ENCODE measurements around the gene GRAMD1A.

GRAMD1A gene

DNA sequence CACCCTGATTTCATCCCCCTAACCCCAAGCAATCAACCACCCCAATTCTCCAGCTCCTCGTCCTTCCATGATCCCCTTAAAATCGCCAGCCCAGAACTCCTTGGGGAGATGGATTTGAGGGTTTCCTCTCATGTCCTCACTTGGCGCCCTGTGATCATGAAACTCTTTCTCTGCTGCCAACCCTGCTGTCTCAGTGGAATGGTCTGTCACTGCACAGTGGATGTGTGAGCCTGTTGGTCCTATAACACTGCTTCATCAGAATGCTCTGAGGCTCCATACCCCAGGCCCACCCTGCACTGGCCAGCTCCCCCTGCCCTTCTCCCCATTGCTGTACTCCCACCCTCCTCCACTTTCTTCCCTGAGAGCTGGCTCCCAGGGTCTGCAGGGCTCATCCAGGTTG is 23.5 kb upstream of the GRAMD1A start (continued):
- TF ChIP-seq ZNF280D (tag by site-specific recombination; IDR thresholded peaks at IDR 0.05) (0 out of 2 replicates have a peak, but pooled peaks have one; percentile 88), SETDB1 (IDR thresholded peaks at IDR 0.05; ENCODE audit: insufficient read length, low read length) (peak; percentile 83), ZNF76 (tag by site-specific recombination; IDR thresholded peaks at IDR 0.05; ENCODE audit: borderline replicate concordance, low read depth) (no peak)

DNA sequence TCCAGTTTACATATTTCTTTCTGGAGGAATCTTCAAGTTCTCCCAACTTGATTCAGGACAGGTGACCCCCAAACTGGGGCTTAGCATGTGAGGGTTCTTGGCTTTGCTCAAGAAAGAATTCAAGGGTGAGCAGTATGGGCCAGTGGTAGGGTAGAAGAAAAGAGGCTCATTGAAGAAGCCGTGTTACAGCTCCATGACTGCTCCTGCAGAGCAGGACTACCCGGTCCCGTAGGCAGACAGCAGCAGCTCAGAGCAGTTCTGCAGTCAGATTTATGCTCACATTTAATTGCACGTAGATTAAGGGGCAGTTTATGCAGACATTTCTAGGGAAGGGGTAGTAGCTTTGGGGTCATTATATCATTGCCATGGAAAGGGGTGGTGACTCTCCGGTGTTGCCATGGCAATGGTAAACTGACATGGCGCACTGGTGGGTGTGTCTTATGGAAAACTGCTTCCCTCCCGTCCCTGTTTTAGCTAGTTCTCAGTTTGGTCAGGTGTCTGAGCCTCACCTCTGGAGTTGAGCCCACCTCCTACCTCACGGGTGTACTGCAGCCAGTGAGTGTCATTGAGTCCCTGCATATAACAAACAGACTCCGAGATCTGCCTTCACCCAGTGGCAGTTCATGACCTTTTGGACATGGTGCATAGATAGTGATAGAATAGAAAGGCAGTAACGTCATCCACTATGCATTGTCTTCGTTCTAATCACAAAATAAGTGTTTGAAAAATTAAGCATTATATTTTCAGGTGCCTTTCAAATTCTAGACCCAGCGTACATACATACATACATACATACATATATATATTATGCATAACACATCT is 20.1 kb upstream of the GRAMD1A start:
- Histone ChIP-seq H3K36me3 (ENCODE audit: control insufficient read depth in 2 of 2, insufficient read depth in 1 of 2, low read length in 2 of 2) (no peaks in the 10 kb centered on the region), H3K4me1 (ENCODE audit: control insufficient read depth, insufficient read depth, low read length) (no peaks in the 10 kb centered on the region), H3K9me3 (ENCODE audit: control insufficient read depth, insufficient read depth, low read depth, low read length) (peaks cover 3% of the 10 kb centered on the region; the same call in 1 of the 2 replicates), H3K27ac (ENCODE audit: extremely low read depth, low read depth, low read length) (no peak overlapping the region), H3K4me3 (ENCODE audit: low read depth, low read length) (no peak overlapping the region)
- CTCF ChIA-PET: interaction anchor here (0.7 to 3.1 kb wide), 4 partner anchors 28 to 1836 kb away, joined by 3 to 12 read pairs (median 3); no protein-coding TSS in a partner anchor
- POLR2A ChIA-PET: no interaction called here
- TF ChIP-seq ZNF449 (tag by site-specific recombination; IDR thresholded peaks at IDR 0.05): no peak
- TF ChIP-seq, protein P1, sequence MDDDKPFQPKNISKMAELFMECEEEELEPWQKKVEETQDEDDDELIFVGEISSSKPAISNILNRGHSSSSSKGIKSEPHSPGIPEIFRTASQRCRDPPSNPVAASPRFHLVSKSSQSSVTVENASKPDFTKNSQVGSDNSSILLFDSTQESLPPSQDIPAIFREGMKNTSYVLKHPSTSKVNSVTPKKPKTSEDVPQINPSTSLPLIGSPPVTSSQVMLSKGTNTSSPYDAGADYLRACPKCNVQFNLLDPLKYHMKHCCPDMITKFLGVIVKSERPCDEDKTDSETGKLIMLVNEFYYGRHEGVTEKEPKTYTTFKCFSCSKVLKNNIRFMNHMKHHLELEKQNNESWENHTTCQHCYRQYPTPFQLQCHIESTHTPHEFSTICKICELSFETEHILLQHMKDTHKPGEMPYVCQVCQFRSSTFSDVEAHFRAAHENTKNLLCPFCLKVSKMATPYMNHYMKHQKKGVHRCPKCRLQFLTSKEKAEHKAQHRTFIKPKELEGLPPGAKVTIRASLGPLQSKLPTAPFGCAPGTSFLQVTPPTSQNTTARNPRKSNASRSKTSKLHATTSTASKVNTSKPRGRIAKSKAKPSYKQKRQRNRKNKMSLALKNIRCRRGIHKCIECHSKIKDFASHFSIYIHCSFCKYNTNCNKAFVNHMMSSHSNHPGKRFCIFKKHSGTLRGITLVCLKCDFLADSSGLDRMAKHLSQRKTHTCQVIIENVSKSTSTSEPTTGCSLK (tag by site-specific recombination; IDR thresholded peaks at IDR 0.05): no peak
- peak; percentile 24; the same call in 1 of the 2 replicates for TF ChIP-seq KLF9 (tag by site-specific recombination; IDR thresholded peaks at IDR 0.05; ENCODE audit: low read depth)
- no peak for TF ChIP-seq OVOL3 (tag by site-specific recombination; IDR thresholded peaks at IDR 0.05)

DNA sequence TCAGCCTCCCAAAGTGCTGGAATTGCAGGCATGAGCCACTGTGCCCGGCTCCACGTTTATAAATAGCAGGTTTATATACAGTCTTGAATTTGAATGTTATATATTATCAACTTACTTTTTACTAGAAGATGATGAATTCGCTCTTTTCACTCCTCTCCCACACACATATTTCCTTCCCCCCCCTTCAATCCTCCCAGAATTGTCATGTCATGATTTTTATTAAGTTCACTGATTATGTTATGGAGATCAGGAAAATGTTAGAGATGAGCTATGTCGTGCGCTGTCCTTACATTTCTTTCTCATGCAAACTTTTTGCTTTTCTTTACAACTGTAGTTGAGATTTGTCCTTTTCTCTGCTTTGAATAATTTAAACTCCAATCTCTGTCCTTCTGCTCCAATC is 17.8 kb upstream of the GRAMD1A start:
- no peaks in the 10 kb centered on the region for H3K4me1 ChIP-seq (ENCODE audit: control insufficient read depth, insufficient read depth, low read length)
- H3K27ac ChIP-seq (ENCODE audit: extremely low read depth, low read depth, low read length): no peak overlapping the region
- no peak overlapping the region for H3K4me3 ChIP-seq (ENCODE audit: low read depth, low read length)
- peaks cover 3% of the 10 kb centered on the region; the same call in 1 of the 2 replicates for H3K9me3 ChIP-seq (ENCODE audit: control insufficient read depth, insufficient read depth, low read depth, low read length)
- TF ChIP-seq, protein P2, sequence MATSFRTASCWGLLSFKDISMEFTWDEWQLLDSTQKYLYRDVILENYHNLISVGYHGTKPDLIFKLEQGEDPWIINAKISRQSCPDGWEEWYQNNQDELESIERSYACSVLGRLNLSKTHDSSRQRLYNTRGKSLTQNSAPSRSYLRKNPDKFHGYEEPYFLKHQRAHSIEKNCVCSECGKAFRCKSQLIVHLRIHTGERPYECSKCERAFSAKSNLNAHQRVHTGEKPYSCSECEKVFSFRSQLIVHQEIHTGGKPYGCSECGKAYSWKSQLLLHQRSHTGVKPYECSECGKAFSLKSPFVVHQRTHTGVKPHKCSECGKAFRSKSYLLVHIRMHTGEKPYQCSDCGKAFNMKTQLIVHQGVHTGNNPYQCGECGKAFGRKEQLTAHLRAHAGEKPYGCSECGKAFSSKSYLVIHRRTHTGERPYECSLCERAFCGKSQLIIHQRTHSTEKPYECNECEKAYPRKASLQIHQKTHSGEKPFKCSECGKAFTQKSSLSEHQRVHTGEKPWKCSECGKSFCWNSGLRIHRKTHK (tag by site-specific recombination; IDR thresholded peaks at IDR 0.05): no peak
- TF ChIP-seq KLF9 (tag by site-specific recombination; IDR thresholded peaks at IDR 0.05; ENCODE audit: low read depth) (no peak), ZNF394 (tag by site-specific recombination; IDR thresholded peaks at IDR 0.05; ENCODE audit: borderline replicate concordance) (no peak)
- POLR2A ChIA-PET: no interaction called here
- CTCF ChIA-PET: interaction anchor here (0.6 to 7.6 kb wide), 6 partner anchors 10 to 273 kb away, joined by 3 to 53 read pairs (median 4); no protein-coding TSS in a partner anchor
- H3K36me3 ChIP-seq (ENCODE audit: control insufficient read depth in 2 of 2, insufficient read depth in 1 of 2, low read length in 2 of 2): no peaks in the 10 kb centered on the region
